Caco-2 (cell line): ENCODE results near the gene BFSP1. TPM values are rescaled to one million over a fixed set of nuclear protein-coding genes. Genes with fewer than 3 reads are reported as not detected.

Source experiments
- BruUV-seq: library from RNA; stranded (reverse); fragments of 400-500 nt; replicated peaks from 2 replicates; lab custom pipeline; 2021; lab: Mats Ljungman, UMichigan
- CTCF ChIA-PET: fragments of 300-600 bp; sonication (Branson Sonifier 250); formaldehyde crosslinking; loops from one replicate; lab custom pipeline; 2022; ENCODE audit warnings: antibody characterized with exemption; lab: Charles Lee
- POLR2A ChIA-PET: fragments of 300-600 bp; sonication (Branson Sonifier 250); formaldehyde crosslinking; loops from one replicate; lab custom pipeline; 2022; ENCODE audit warnings: antibody characterized with exemption; lab: Charles Lee
- DNase-seq, 2 experiments: peaks; one replicate each; pipeline versions ENCODE4 v3.0.0 to v3.0.0-alpha.2; 2020 to 2022
- H3K27me3 ChIP-seq: replicated peaks from 2 replicates; pipeline ENCODE4 v1.6.0; 2011; ENCODE audit warnings: low read length; ENCODE audit not compliant: control insufficient read depth, insufficient read depth
- H3K36me3 ChIP-seq: 2 replicates; pipeline ENCODE4 v1.5.1; 2011; ENCODE audit warnings: low read length; ENCODE audit not compliant: control insufficient read depth, insufficient read depth
- H3K4me1 ChIP-seq: fragments of 250-450 bp; sonication (Bioruptor Pico); 2 replicates; pipeline ENCODE4 v1.5.1; 2020; ENCODE audit warnings: mild to moderate bottlenecking
- H3K4me3 ChIP-seq: 2 replicates; pipeline ENCODE4 v1.5.1; 2011; ENCODE audit warnings: low read depth, mild to moderate bottlenecking, control low read depth, low read length
- H3K9me3 ChIP-seq: fragments of 250-450 bp; sonication (Bioruptor Pico); 2 replicates; pipeline ENCODE4 v1.5.1; 2020; ENCODE audit warnings: mild to moderate bottlenecking, moderate library complexity
- H3K27ac Mint-ChIP-seq: one replicate; pipeline ENCODE4 v1.8.0; 2022; ENCODE audit warnings: mixed read lengths; ENCODE audit not compliant: unreplicated experiment
- H3K27me3 Mint-ChIP-seq: one replicate; pipeline ENCODE4 v1.8.0; 2022; ENCODE audit warnings: mixed read lengths; ENCODE audit not compliant: insufficient read depth, unreplicated experiment
- H3K36me3 Mint-ChIP-seq: one replicate; pipeline ENCODE4 v1.8.0; 2022; ENCODE audit warnings: mild to moderate bottlenecking, mixed read lengths; ENCODE audit not compliant: insufficient read depth, unreplicated experiment
- H3K4me1 Mint-ChIP-seq: one replicate; pipeline ENCODE4 v1.8.0; 2022; ENCODE audit warnings: low read depth, mixed read lengths; ENCODE audit not compliant: unreplicated experiment
- H3K4me3 Mint-ChIP-seq: one replicate; pipeline ENCODE4 v1.8.0; 2022; ENCODE audit warnings: mild to moderate bottlenecking, moderate library complexity, mixed read lengths; ENCODE audit not compliant: unreplicated experiment
- H3K9me3 Mint-ChIP-seq: one replicate; pipeline ENCODE4 v1.8.0; 2022; ENCODE audit warnings: mixed read lengths; ENCODE audit not compliant: unreplicated experiment
- CTCF ChIP-seq, 2 experiments: fragments of 200-600 bp in 1 of 2; IDR thresholded peaks; 1 replicate in 1 of 2; 2 replicates in 1 of 2; pipeline versions ENCODE4 v1.5.1 to v1.8.0; 2011 to 2022; ENCODE audit warnings: antibody characterized with exemption in 1 of 2, control low read depth in 1 of 2, inconsistent platforms in 1 of 2, low read depth in 1 of 2, low read length in 1 of 2, mild to moderate bottlenecking in 1 of 2, moderate library complexity in 1 of 2; ENCODE audit not compliant: insufficient read depth in 1 of 2, severe bottlenecking in 1 of 2, unreplicated experiment in 1 of 2
- intact Hi-C: fragments of 100-400 bp; cut with micrococcal nuclease; formaldehyde crosslinking; loops from one replicate; pipeline ENCODE4 v1.10.0; 2022; ENCODE audit not compliant: unreplicated experiment
- total RNA-seq: library from RNA; stranded (reverse); gene quantifications from 2 replicates; pipeline ENCODE4 v1.2.3, GENCODE V29; 2022

Gene BFSP1
- total RNA-seq, 1 experiment from 2014 or later: 22.7 TPM

GRCh38 chr20:17457079-17457478 lies 74.1 kb downstream of the BFSP1 start:
- ChIA-PET CTCF (no interaction called here), POLR2A (no interaction called here)
- no peak for TF ChIP-seq CTCF (IDR thresholded peaks at IDR 0.05; ENCODE audit: insufficient read depth in 1 of 2, low read depth in 1 of 2, low read length in 1 of 2, severe bottlenecking in 1 of 2, unreplicated experiment in 1 of 2)
- H3K27me3 Mint-ChIP-seq: no peaks in the 10 kb centered on the region
- H3K27me3 ChIP-seq: no peaks in the 10 kb centered on the region
- H3K36me3 ChIP-seq: no peaks in the 10 kb centered on the region
- BruUV-seq: no TSS peak
- intact Hi-C loops: no loop called here
- DNase-seq: no peak
- no peak overlapping the region for H3K4me3 ChIP-seq
- no peaks in the 10 kb centered on the region; the same call in 1 of the 2 replicates for H3K9me3 ChIP-seq
- peaks cover 9% of the 10 kb centered on the region for H3K9me3 Mint-ChIP-seq
- H3K4me3 Mint-ChIP-seq: no peak overlapping the region
- H3K4me1 ChIP-seq: no peaks in the 10 kb centered on the region; the same call in 1 of the 2 replicates
- no peaks in the 10 kb centered on the region for H3K4me1 Mint-ChIP-seq
- H3K27ac Mint-ChIP-seq: no peak overlapping the region
- no peaks in the 10 kb centered on the region for H3K36me3 Mint-ChIP-seq

- no peak overlapping the region for H3K27ac Mint-ChIP-seq
- CTCF ChIA-PET: no interaction called here
These were observed 74.9 kb downstream of the BFSP1 start for GRCh38 chr20:17456279-17456678.

GRCh38 chr20:17453592-17453991 lies 77.6 kb downstream of the BFSP1 start:
- H3K4me3 ChIP-seq: no peak overlapping the region
- Mint-ChIP-seq H3K27ac (no peak overlapping the region), H3K9me3 (no peaks in the 10 kb centered on the region), H3K36me3 (no peaks in the 10 kb centered on the region), H3K4me1 (no peaks in the 10 kb centered on the region), H3K27me3 (no peaks in the 10 kb centered on the region), H3K4me3 (no peak overlapping the region)
- no peaks in the 10 kb centered on the region for H3K27me3 ChIP-seq
- H3K9me3 ChIP-seq: no peaks in the 10 kb centered on the region
- ChIA-PET POLR2A (no interaction called here), CTCF (no interaction called here)
- no peak for DNase-seq
- intact Hi-C loops: no loop called here
- H3K36me3 ChIP-seq: no peaks in the 10 kb centered on the region
- no TSS peak for BruUV-seq
- TF ChIP-seq CTCF (IDR thresholded peaks at IDR 0.05; ENCODE audit: insufficient read depth in 1 of 2, low read depth in 1 of 2, low read length in 1 of 2, severe bottlenecking in 1 of 2, unreplicated experiment in 1 of 2): no peak
- no peaks in the 10 kb centered on the region for H3K4me1 ChIP-seq

More at GRCh38 chr20:17456279-17456678, 74.9 kb downstream of the BFSP1 start:
- no peaks in the 10 kb centered on the region for H3K4me1 Mint-ChIP-seq
- H3K4me1 ChIP-seq: no peaks in the 10 kb centered on the region; the same call in 1 of the 2 replicates
- intact Hi-C loops: no loop called here
- no peak for TF ChIP-seq CTCF (IDR thresholded peaks at IDR 0.05; ENCODE audit: insufficient read depth in 1 of 2, low read depth in 1 of 2, low read length in 1 of 2, severe bottlenecking in 1 of 2, unreplicated experiment in 1 of 2)
- H3K36me3 ChIP-seq: no peaks in the 10 kb centered on the region
- no peaks in the 10 kb centered on the region for H3K27me3 ChIP-seq
- no TSS peak for BruUV-seq
- H3K9me3 Mint-ChIP-seq: peaks cover 9% of the 10 kb centered on the region
- no peak for DNase-seq
- H3K9me3 ChIP-seq: no peaks in the 10 kb centered on the region; the same call in 1 of the 2 replicates
- H3K4me3 Mint-ChIP-seq: no peak overlapping the region
- no peak overlapping the region for H3K4me3 ChIP-seq
- H3K27me3 Mint-ChIP-seq: no peaks in the 10 kb centered on the region
- POLR2A ChIA-PET: no interaction called here
- no peaks in the 10 kb centered on the region for H3K36me3 Mint-ChIP-seq
